CD4-positive, alpha-beta memory T cell (primary cell): ENCODE results near the gene CHST15. TPM values are rescaled to one million over a fixed set of nuclear protein-coding genes. Genes with fewer than 3 reads are reported as not detected.

Experiments used
- CTCF ChIA-PET: fragments of 350-600 bp; sonication (Branson Sonifier 250); formaldehyde crosslinking; loops from one replicate; lab custom pipeline; 2021; ENCODE audit warnings: inconsistent platforms; ENCODE audit not compliant: partially characterized antibody; lab: Charles Lee
- POLR2A ChIA-PET: fragments of 350-600 bp; sonication (Branson Sonifier 250); formaldehyde crosslinking; loops from one replicate; lab custom pipeline; 2021; ENCODE audit not compliant: partially characterized antibody; lab: Charles Lee
- DNase-seq, 5 donors: peaks; one replicate each; pipeline versions ENCODE4 v3.0.0 to v3.0.0-alpha.2; 2020 to 2022; ENCODE audit warnings: mixed read lengths in 1 of 5
- H3K27ac ChIP-seq: one replicate; pipeline ENCODE4 v1.7.0; 2013; ENCODE audit warnings: low read depth, low read length
- H3K27me3 ChIP-seq: 2 replicates; pipeline ENCODE4 v1.7.0; 2013; ENCODE audit warnings: mild to moderate bottlenecking, low read length, moderate library complexity; ENCODE audit not compliant: insufficient read depth
- H3K36me3 ChIP-seq: 2 replicates; pipeline ENCODE4 v1.7.0; 2013; ENCODE audit warnings: mild to moderate bottlenecking, low read length, moderate library complexity; ENCODE audit not compliant: insufficient read depth
- H3K4me1 ChIP-seq: 2 replicates; pipeline ENCODE4 v1.7.0; 2013; ENCODE audit warnings: mild to moderate bottlenecking, low read length, moderate library complexity; ENCODE audit not compliant: insufficient read depth
- H3K4me3 ChIP-seq, 2 donors: one replicate each; pipeline ENCODE4 v1.7.0; 2013; ENCODE audit warnings: low read length in 2 of 2, mild to moderate bottlenecking in 1 of 2
- H3K9me3 ChIP-seq, 2 donors: one replicate each; pipeline ENCODE4 v1.7.0; 2013; ENCODE audit warnings: low read length in 2 of 2, control low read depth in 1 of 2; ENCODE audit not compliant: control insufficient read depth in 1 of 2
- H3K27ac Mint-ChIP-seq, 7 donors: one replicate each; pipeline ENCODE4 v1.8.0; 2020 to 2021; ENCODE audit warnings: mixed read lengths in 7 of 7, mild to moderate bottlenecking in 6 of 7, inconsistent platforms in 3 of 7, moderate library complexity in 3 of 7
- H3K27me3 Mint-ChIP-seq, 2 donors: one replicate each; pipeline ENCODE4 v1.8.0; 2020 to 2021; ENCODE audit warnings: mixed read lengths in 2 of 2
- H3K36me3 Mint-ChIP-seq, 2 donors: one replicate each; pipeline ENCODE4 v1.8.0; 2020 to 2021; ENCODE audit warnings: mixed read lengths in 2 of 2, inconsistent platforms in 1 of 2, mild to moderate bottlenecking in 1 of 2
- H3K4me1 Mint-ChIP-seq, 4 donors: one replicate each; pipeline ENCODE4 v1.8.0; 2020 to 2021; ENCODE audit warnings: mixed read lengths in 4 of 4, mild to moderate bottlenecking in 1 of 4
- H3K4me3 Mint-ChIP-seq, 8 donors: one replicate each; pipeline ENCODE4 v1.8.0; 2020 to 2021; ENCODE audit warnings: mixed read lengths in 8 of 8, mild to moderate bottlenecking in 7 of 8, moderate library complexity in 6 of 8, inconsistent platforms in 3 of 8
- H3K9me3 Mint-ChIP-seq, 8 donors: one replicate each; pipeline ENCODE4 v1.8.0; 2020 to 2021; ENCODE audit warnings: mixed read lengths in 8 of 8, mild to moderate bottlenecking in 5 of 8, inconsistent platforms in 3 of 8, moderate library complexity in 1 of 8
- intact Hi-C: fragments of 100-400 bp; cut with micrococcal nuclease; formaldehyde crosslinking; loops from one replicate; pipeline ENCODE4 v1.15.1; 2023
- polyA plus RNA-seq, 2 donors: library from polyadenylated mRNA; unstranded; fragments of 300-500 nt; fragmentation: Illumina TruSeq; gene quantifications; one replicate each; pipeline ENCODE4 v1.2.3, GENCODE V29; 2021
- total RNA-seq, 2 experiments: library from RNA; stranded (reverse); gene quantifications; one replicate each; pipeline ENCODE4 v1.2.3, GENCODE V29; 2021

The CHST15 gene
- total and polyA plus RNA-seq, 4 experiments from 2014 or later = 0.13 to 1.2 (median 0.67) TPM; not detected in 1

DNA sequence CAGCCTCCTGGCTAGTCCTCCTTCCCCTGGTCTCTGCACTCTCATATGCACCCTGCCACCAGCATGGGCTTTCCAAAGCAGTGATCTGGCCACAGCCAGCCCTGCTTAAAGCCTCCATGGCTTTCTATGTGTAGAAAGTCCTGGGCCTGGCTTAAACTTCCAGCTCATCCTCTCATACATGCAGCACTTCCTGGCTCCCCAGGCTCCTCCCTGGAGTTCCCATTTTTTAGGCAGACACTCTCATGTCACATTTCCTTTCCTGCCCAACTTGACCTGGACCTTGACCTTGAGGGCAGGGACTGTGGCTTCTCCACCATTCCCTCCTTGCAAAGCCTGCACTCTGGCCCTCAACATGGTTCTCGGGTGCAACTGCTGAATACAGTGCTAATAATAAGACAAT is 79.5 kb downstream of the CHST15 start:
- Histone ChIP-seq H3K9me3 (peaks cover 0 to 7% of the 10 kb centered on the region in 2 donors), H3K36me3 (no peaks in the 10 kb centered on the region), H3K4me3 (no peak overlapping the region), H3K4me1 (no peaks in the 10 kb centered on the region), H3K27me3 (no peaks in the 10 kb centered on the region), H3K27ac (no peak overlapping the region)
- Mint-ChIP-seq H3K4me3 (no peak overlapping the region), H3K36me3 (no peaks in the 10 kb centered on the region), H3K27me3 (peaks cover 2 to 5% of the 10 kb centered on the region in 2 donors), H3K27ac (peak overlapping the region in 1 of 7 donors; percentile 26), H3K4me1 (no peaks in the 10 kb centered on the region), H3K9me3 (peaks cover 0 to 14% (median 7%) of the 10 kb centered on the region in 8 donors)
- DNase-seq = no peak
- ChIA-PET CTCF (interaction anchor here (0.9 kb wide), 1 partner anchor 375 kb away, joined by 3 read pairs; no protein-coding TSS in a partner anchor), POLR2A (no interaction called here)
- intact Hi-C loops = no loop called here

DNA sequence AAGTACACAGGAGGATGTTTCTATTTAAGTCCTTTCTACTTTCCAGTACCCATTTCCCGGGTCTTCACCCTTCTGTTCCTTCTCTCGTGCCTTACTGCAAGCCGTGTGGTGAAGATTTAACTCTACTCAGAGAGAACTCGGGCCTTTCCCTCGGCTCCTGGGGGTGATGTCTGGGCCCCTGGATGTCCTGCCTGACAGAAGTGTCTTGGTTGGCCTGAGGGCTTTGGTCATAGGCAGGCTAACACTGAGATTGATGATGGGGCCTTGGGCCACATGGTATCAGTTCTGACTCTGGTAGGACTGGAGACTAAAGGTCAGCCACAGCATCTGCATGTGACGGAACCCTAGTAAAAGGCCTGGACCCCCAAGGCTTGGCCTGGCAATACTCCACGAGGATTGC is 80.4 kb downstream of the CHST15 start:
- no peaks in the 10 kb centered on the region for H3K36me3 ChIP-seq

DNA sequence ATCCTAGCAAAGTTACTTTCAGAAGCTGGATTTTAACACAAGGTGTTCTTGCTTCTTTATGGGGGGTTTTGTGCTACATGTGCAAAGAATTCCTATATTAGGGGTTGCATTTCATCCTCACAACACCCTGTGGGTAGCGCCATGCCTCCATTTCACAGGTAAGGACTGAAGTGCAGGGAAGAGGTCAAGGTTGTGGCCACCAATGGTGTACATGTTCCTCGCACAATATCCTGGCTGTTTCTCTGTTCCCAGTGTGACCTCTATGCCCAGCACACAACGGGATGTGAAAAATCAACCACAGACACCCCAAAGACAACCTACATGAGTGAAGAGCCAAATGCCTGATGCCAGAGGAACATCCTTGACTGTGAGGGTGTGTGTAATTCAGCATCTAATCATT is 80.8 kb downstream of the CHST15 start:
- peaks cover 0 to 14% (median 7%) of the 10 kb centered on the region in 8 donors for H3K9me3 Mint-ChIP-seq
- DNase-seq = no peak
- H3K4me1 Mint-ChIP-seq = no peaks in the 10 kb centered on the region
- no peak overlapping the region for H3K27ac Mint-ChIP-seq
- intact Hi-C loops = no loop called here
- Histone ChIP-seq H3K9me3 (peaks cover 0 to 7% of the 10 kb centered on the region in 2 donors), H3K27me3 (no peaks in the 10 kb centered on the region), H3K27ac (no peak overlapping the region), H3K36me3 (no peaks in the 10 kb centered on the region), H3K4me1 (no peaks in the 10 kb centered on the region), H3K4me3 (no peak overlapping the region)
- H3K36me3 Mint-ChIP-seq = no peaks in the 10 kb centered on the region
- H3K27me3 Mint-ChIP-seq = no peaks in the 10 kb centered on the region
- ChIA-PET POLR2A (no interaction called here), CTCF (interaction anchor here (2.1 kb wide), 1 partner anchor 18 kb away, joined by 10 read pairs; no protein-coding TSS in a partner anchor)
- H3K4me3 Mint-ChIP-seq = no peak overlapping the region

More for the DNA sequence above, 80.4 kb downstream of the CHST15 start:
- H3K4me3 ChIP-seq = no peak overlapping the region
- no peak overlapping the region for H3K27ac ChIP-seq
- CTCF ChIA-PET = interaction anchor here (2.1 kb wide), 1 partner anchor 18 kb away, joined by 10 read pairs; no protein-coding TSS in a partner anchor
- H3K27ac Mint-ChIP-seq = no peak overlapping the region
- no peaks in the 10 kb centered on the region for H3K36me3 Mint-ChIP-seq
- peaks cover 0 to 14% (median 7%) of the 10 kb centered on the region in 8 donors for H3K9me3 Mint-ChIP-seq
- H3K4me3 Mint-ChIP-seq = no peak overlapping the region
- intact Hi-C loops = no loop called here
- H3K27me3 Mint-ChIP-seq = peaks cover 0 to 2% of the 10 kb centered on the region in 2 donors
- no peak for DNase-seq
- H3K4me1 Mint-ChIP-seq = no peaks in the 10 kb centered on the region
- peaks cover 0 to 7% of the 10 kb centered on the region in 2 donors for H3K9me3 ChIP-seq
- no peaks in the 10 kb centered on the region for H3K4me1 ChIP-seq
- no peaks in the 10 kb centered on the region for H3K27me3 ChIP-seq
- POLR2A ChIA-PET = no interaction called here

DNA sequence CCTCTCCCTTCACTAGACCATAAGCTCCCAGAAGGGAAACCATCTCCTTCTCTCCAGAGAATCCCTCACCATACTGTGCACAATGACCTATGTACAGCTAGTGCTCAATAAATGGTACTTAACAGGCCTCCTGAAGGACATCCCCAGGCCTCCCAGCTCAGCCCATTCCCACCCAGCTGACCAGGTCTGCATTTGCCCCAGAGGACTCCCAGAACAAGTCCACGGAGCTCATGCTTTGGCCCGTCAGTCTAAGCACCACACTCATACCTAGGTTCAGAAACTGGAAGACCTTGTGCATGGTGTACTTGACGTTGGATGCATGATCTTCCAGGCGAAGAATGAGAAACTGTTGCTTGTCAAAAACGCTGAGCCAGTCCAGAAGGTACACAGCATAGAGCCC is 81.3 kb downstream of the CHST15 start:
- CTCF ChIA-PET = interaction anchor here (1.3 to 2.1 kb wide), 2 partner anchors 17 to 377 kb away, joined by 5 to 10 read pairs; no protein-coding TSS in a partner anchor
- Mint-ChIP-seq H3K4me1 (no peaks in the 10 kb centered on the region), H3K36me3 (no peaks in the 10 kb centered on the region), H3K27ac (no peak overlapping the region), H3K9me3 (peaks cover 0 to 14% (median 7%) of the 10 kb centered on the region in 8 donors), H3K27me3 (no peaks in the 10 kb centered on the region), H3K4me3 (no peak overlapping the region)
- no peaks in the 10 kb centered on the region for H3K36me3 ChIP-seq
- peaks cover 0 to 7% of the 10 kb centered on the region in 2 donors for H3K9me3 ChIP-seq
- H3K27ac ChIP-seq = no peak overlapping the region
- no peaks in the 10 kb centered on the region for H3K27me3 ChIP-seq
- intact Hi-C loops = no loop called here
- POLR2A ChIA-PET = no interaction called here
- DNase-seq = no peak
- no peaks in the 10 kb centered on the region for H3K4me1 ChIP-seq
- H3K4me3 ChIP-seq = no peak overlapping the region

DNA sequence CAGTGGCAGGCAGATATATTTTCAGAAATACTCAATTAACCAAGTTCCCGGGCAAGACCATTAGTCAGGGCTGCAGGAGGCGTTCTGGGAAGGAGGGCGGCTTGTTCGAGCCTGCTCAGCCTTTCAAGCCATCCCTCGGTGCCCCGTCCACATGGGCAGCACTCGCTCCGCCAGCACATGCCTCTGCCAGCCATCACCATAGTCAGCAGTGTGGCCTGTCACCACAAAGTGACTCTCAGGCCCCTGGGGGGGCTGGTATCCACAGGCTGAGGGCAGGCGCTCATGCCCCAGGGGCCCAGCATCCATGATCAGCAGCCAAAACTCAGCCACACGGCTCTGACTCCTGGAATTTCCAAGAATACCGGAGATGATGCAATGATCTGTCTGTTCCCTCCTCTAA is 81.9 kb downstream of the CHST15 start:
- no peak for DNase-seq
- Mint-ChIP-seq H3K4me1 (no peaks in the 10 kb centered on the region), H3K27me3 (no peaks in the 10 kb centered on the region), H3K9me3 (peaks cover 0 to 14% (median 7%) of the 10 kb centered on the region in 8 donors), H3K36me3 (no peaks in the 10 kb centered on the region), H3K4me3 (no peak overlapping the region), H3K27ac (no peak overlapping the region)
- intact Hi-C loops = no loop called here
- Histone ChIP-seq H3K9me3 (peaks cover 0 to 7% of the 10 kb centered on the region in 2 donors), H3K4me1 (no peaks in the 10 kb centered on the region), H3K27ac (no peak overlapping the region), H3K27me3 (no peaks in the 10 kb centered on the region), H3K36me3 (no peaks in the 10 kb centered on the region), H3K4me3 (no peak overlapping the region)
- ChIA-PET CTCF (interaction anchor here (1.3 to 2.1 kb wide), 2 partner anchors 16 to 378 kb away, joined by 5 to 10 read pairs; no protein-coding TSS in a partner anchor), POLR2A (no interaction called here)

DNA sequence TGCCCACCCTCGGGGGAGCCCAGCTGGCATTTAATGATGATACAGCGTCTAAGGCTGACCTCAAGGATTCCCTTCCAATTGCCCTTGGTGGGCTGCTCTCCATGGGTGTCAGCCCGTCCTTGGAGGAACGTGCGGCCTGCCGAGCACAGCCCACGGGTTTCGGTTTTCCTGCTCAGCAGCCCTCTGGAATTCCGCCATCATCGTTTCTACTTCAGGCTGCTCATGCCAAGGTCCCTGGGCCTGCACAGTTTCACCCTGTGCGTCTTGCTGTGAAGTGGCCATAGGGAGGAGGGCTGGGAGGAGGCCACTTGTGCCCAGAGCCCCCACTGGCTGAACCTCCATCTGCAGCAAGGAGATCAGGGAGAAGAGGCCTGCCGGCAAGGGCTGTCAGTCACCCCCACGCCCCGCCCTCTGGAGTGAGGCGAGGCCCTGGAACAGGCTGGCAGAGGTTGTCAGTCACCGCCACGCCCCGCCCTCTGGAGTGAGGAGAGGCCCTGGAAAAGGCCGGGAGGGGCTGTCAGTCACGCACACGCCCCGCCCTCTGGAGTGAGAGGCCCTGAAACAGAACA is 82.8 kb downstream of the CHST15 start:
- no peaks in the 10 kb centered on the region for H3K36me3 ChIP-seq
- H3K9me3 ChIP-seq = peaks cover 0 to 7% of the 10 kb centered on the region in 2 donors
- Mint-ChIP-seq H3K9me3 (peaks cover 0 to 14% (median 7%) of the 10 kb centered on the region in 8 donors), H3K36me3 (no peaks in the 10 kb centered on the region), H3K27me3 (no peaks in the 10 kb centered on the region), H3K4me1 (no peaks in the 10 kb centered on the region), H3K4me3 (no peak overlapping the region), H3K27ac (no peak overlapping the region)
- ChIA-PET POLR2A (no interaction called here), CTCF (interaction anchor here (2.1 kb wide), 1 partner anchor 16 kb away, joined by 10 read pairs; no protein-coding TSS in a partner anchor)
- intact Hi-C loops = no loop called here
- H3K4me1 ChIP-seq = no peaks in the 10 kb centered on the region
- no peak overlapping the region for H3K4me3 ChIP-seq
- H3K27me3 ChIP-seq = no peaks in the 10 kb centered on the region
- H3K27ac ChIP-seq = no peak overlapping the region
- no peak for DNase-seq

DNA sequence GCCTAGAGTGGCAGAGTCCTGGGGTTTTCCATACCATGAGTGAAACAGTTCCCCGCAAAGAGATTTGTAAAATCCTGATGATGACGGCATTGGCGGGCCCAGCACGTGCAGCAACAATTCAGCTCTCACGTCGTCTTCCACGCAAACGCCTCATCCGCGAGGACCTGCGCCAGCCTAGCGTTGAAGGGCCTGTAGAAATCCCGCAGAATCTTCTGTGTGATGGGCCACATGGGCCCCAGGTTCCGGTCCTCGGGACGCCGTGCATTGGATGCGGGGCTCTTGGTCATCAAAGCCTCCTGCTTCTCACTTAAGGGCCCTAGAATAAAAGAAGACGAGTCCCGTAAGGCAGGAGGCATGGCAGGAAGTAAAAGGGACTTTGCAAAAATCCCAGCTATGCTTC is 83.4 kb downstream of the CHST15 start:
- CTCF ChIA-PET = no interaction called here
- Histone ChIP-seq H3K4me3 (no peak overlapping the region), H3K9me3 (peaks cover 0 to 7% of the 10 kb centered on the region in 2 donors), H3K4me1 (no peaks in the 10 kb centered on the region), H3K36me3 (no peaks in the 10 kb centered on the region), H3K27ac (no peak overlapping the region), H3K27me3 (no peaks in the 10 kb centered on the region)
- Mint-ChIP-seq H3K27ac (no peak overlapping the region), H3K4me1 (no peaks in the 10 kb centered on the region), H3K4me3 (no peak overlapping the region), H3K36me3 (no peaks in the 10 kb centered on the region), H3K9me3 (peaks cover 0 to 14% (median 7%) of the 10 kb centered on the region in 8 donors), H3K27me3 (no peaks in the 10 kb centered on the region)
- POLR2A ChIA-PET = no interaction called here
- no peak for DNase-seq
- intact Hi-C loops = no loop called here
